ENCODE measurements around the gene MYOZ1.
A peak's percentile ranks its signal among the peaks of the same experiment; 100 is the strongest.

MYOZ1 gene

DNA sequence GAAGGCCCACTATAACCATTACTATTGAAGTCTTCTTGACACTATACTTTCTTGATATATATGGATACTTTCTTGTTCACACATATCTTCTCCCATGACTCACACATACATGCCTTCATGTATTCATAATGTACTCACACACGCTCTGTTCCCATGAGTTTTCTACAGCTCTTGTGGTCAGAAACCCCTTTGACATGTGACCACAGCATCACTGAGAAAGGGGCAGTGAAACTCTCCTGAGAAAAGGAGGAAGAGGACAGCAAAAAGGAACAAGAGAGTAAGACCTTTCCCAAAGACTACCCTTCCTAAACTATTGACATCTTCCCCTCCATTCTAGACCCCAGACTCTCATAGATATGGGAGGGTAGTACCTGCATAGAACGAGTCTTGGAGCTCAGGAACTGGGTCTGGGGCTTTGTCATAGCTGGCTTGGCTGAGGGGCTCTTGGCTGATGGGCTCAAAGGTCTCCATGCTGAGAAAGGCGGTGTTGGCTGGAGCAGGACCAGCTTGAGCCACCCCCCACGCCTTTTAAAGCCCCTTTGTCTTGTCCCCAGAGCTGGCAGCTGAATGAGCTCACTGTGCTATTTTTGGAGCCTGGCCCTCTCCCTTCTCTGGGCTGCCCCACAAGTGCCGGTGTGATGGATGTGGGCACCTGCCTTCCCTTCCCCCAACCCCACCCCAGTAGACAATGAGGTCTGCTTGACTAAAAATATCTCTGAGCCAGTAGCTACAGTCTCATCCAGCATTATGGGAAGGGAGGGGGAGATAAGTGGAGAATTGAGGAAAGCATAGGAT lies 9.5 kb upstream of the MYOZ1 start:
- no peaks in the 10 kb centered on the region for H3K27me3 Mint-ChIP-seq
- H3K4me1 Mint-ChIP-seq (ENCODE audit: low read depth): peaks cover 14% of the 10 kb centered on the region
- H3K36me3 Mint-ChIP-seq (ENCODE audit: low read depth): no peaks in the 10 kb centered on the region
- H3K4me3 Mint-ChIP-seq: no peak overlapping the region
- H3K27ac Mint-ChIP-seq: no peak overlapping the region
- no peaks in the 10 kb centered on the region for H3K9me3 Mint-ChIP-seq

GRCh38 chr10:73649876-73650536 lies 8.7 kb upstream of the MYOZ1 start:
- H3K4me1 Mint-ChIP-seq (ENCODE audit: low read depth): peaks cover 13% of the 10 kb centered on the region
- H3K4me3 Mint-ChIP-seq: no peak overlapping the region
- H3K27ac Mint-ChIP-seq: no peak overlapping the region
- H3K27me3 Mint-ChIP-seq: no peaks in the 10 kb centered on the region
- no peaks in the 10 kb centered on the region for H3K9me3 Mint-ChIP-seq
- H3K36me3 Mint-ChIP-seq (ENCODE audit: low read depth): no peaks in the 10 kb centered on the region

- Mint-ChIP-seq H3K27me3 (no peaks in the 10 kb centered on the region), H3K27ac (no peak overlapping the region), H3K9me3 (no peaks in the 10 kb centered on the region), H3K36me3 (ENCODE audit: low read depth) (no peaks in the 10 kb centered on the region), H3K4me3 (no peak overlapping the region), H3K4me1 (ENCODE audit: low read depth) (peaks cover 20% of the 10 kb centered on the region)
Measured at GRCh38 chr10:73648975-73649829, 7.9 kb upstream of the MYOZ1 start.

DNA sequence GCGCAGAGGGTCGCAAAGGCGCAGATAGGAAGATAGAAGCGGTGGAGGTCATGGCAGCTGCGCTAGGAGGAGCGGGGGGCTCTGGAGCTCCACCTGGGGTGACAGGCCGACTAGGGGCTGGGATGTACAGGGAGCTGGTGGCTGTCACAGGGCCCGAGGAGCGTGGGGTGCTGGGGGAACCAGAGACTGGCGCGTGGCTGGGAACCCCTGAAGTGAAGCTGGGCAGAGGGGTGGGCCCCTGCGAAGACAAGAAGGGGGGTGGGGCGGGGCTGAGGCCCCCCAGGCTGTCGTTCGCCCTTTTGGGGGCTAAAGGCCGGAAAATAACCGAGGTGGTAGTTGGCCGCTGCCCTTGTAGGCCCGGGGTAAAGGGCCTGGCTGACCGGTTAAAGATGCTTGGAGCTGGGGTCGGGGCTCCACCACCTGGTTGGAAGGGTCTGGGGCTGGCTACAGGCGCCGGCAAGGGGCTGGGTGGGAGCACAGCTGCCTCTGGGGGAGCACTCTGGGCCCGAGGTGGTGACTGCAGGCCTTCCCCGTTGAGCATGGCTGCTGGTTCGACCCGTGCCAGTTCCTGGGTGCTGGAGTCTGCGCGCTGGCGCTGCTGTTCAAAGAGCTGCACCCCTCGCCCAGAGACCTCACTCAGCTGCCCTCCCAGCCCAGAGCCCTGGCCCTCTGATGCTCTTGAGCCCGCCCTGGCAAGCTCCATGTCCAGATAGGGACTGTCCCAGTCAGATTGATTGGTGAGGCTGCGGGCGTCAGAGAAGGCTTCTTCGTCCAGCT lies 6.8 kb upstream of the MYOZ1 start:
- H3K4me1 Mint-ChIP-seq (ENCODE audit: low read depth): peaks cover 23% of the 10 kb centered on the region
- H3K36me3 Mint-ChIP-seq (ENCODE audit: low read depth): no peaks in the 10 kb centered on the region
- no peak overlapping the region for H3K27ac Mint-ChIP-seq
- H3K27me3 Mint-ChIP-seq: no peaks in the 10 kb centered on the region
- H3K4me3 Mint-ChIP-seq: peak overlapping the region; percentile 64
- no peaks in the 10 kb centered on the region for H3K9me3 Mint-ChIP-seq

DNA sequence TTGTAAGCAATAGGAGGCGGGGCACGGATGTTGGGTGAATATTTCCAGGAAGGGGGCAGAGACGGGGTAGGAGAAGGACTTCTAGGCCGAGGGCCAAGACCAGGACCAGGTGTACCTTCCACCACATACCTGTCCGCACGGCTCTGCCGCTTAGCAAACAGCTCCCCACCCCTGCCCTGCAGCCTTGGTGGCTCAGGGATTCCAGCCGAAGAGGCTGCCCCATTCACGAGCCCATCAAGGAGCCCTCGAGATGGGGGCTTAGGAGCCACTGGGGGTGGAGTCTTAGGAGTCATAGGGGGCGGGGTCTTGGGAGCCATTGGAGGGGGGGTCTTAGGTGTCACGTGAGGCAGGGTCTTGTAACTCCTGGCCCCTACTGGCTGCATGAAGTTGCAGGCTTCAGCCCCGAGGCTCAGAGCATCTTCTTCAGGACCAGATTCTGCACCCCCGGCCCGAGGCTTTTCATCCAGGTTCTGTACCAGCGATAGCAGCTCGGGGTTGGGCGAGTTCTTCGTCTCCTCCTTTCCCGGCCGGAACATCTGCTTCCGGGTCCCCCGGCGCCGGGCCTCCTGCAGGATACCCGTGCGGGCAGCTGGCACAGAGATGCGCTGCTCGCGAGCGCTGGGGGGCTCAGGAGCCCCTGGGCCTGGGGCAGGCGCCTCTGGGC lies 6.1 kb upstream of the MYOZ1 start:
- Mint-ChIP-seq H3K27me3 (no peaks in the 10 kb centered on the region), H3K36me3 (ENCODE audit: low read depth) (no peaks in the 10 kb centered on the region), H3K27ac (no peak overlapping the region), H3K4me3 (peak overlapping the region; percentile 64), H3K9me3 (no peaks in the 10 kb centered on the region), H3K4me1 (ENCODE audit: low read depth) (peaks cover 23% of the 10 kb centered on the region)

GRCh38 chr10:73646598-73647041 lies 5.3 kb upstream of the MYOZ1 start:
- H3K36me3 Mint-ChIP-seq (ENCODE audit: low read depth): no peaks in the 10 kb centered on the region
- H3K4me3 Mint-ChIP-seq: peak overlapping the region; percentile 64
- no peaks in the 10 kb centered on the region for H3K9me3 Mint-ChIP-seq
- H3K4me1 Mint-ChIP-seq (ENCODE audit: low read depth): peaks cover 23% of the 10 kb centered on the region
- no peaks in the 10 kb centered on the region for H3K27me3 Mint-ChIP-seq
- H3K27ac Mint-ChIP-seq: no peak overlapping the region

GRCh38 chr10:73645251-73645650 lies 4.0 kb upstream of the MYOZ1 start:
- Mint-ChIP-seq H3K36me3 (ENCODE audit: low read depth) (no peaks in the 10 kb centered on the region), H3K9me3 (no peaks in the 10 kb centered on the region), H3K4me3 (no peak overlapping the region), H3K27ac (no peak overlapping the region), H3K4me1 (ENCODE audit: low read depth) (peaks cover 18% of the 10 kb centered on the region), H3K27me3 (no peaks in the 10 kb centered on the region)

GRCh38 chr10:73644767-73645166 lies 3.5 kb upstream of the MYOZ1 start:
- no peak overlapping the region for H3K4me3 Mint-ChIP-seq
- H3K27ac Mint-ChIP-seq: no peak overlapping the region
- no peaks in the 10 kb centered on the region for H3K9me3 Mint-ChIP-seq

DNA sequence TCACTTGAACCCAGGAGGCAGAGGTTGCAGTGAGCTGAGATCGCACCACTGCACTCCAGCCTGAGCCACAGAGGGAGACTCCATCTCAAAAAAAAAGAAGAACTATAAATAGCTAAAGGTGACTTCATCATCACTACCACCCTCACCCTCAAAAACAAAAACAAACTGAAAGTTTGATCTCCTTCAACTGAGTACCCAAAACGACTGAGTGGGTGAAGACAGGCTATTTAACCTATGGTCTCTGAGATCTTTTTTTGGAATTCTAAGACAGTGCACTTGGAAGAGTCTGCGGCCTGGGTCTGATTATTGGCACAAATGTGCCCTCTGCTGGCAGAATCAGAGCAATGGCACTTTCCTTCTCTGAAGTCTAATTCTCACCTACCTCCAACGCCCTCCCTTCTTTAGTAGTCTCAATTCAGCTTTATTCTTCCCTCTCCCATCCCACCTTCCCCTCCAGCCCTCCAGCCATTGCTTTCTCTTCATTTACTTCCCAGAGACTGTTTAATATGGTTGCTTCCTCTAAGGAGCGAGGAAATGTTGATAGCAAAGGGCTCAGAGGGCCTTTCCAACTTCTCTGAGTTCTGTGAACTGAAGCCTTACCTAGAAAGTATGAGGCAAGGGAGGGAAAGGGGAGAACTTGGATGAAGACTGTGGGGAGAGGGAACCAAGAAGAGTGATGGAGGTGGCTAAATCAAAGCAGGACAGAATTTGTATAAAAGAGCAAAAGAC lies 2.9 kb upstream of the MYOZ1 start:
- Mint-ChIP-seq H3K9me3 (no peaks in the 10 kb centered on the region), H3K27me3 (no peaks in the 10 kb centered on the region), H3K36me3 (ENCODE audit: low read depth) (no peaks in the 10 kb centered on the region), H3K4me1 (ENCODE audit: low read depth) (peaks cover 17% of the 10 kb centered on the region), H3K4me3 (no peak overlapping the region), H3K27ac (no peak overlapping the region)

More at GRCh38 chr10:73644767-73645166, 3.5 kb upstream of the MYOZ1 start:
- Mint-ChIP-seq H3K4me1 (ENCODE audit: low read depth) (peaks cover 17% of the 10 kb centered on the region), H3K27me3 (no peaks in the 10 kb centered on the region), H3K36me3 (ENCODE audit: low read depth) (no peaks in the 10 kb centered on the region)

DNA sequence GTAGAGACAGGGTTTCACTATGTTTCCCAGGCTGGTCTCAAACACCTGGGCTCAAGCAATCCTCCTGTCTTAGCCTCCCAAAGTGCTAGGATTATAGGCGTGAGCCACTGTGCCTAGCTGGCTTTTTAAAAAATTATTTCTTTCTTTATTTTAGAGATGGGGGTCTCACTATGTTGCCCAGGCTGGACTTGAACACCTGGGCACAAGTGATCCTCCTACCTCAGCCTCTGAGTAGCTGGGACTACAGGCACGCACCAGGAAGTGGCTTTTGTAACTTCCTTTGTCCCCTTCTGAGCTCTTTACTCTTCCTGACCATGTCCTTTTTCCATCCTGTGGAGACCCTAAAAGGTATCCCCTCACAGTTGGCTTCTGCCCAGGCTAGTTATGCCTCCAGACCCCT lies 2.1 kb upstream of the MYOZ1 start:
- no peak overlapping the region for H3K27ac Mint-ChIP-seq
- no peak overlapping the region for H3K4me3 Mint-ChIP-seq
- H3K27me3 Mint-ChIP-seq: no peaks in the 10 kb centered on the region
- H3K4me1 Mint-ChIP-seq (ENCODE audit: low read depth): peaks cover 17% of the 10 kb centered on the region
- H3K36me3 Mint-ChIP-seq (ENCODE audit: low read depth): no peaks in the 10 kb centered on the region
- no peaks in the 10 kb centered on the region for H3K9me3 Mint-ChIP-seq

DNA sequence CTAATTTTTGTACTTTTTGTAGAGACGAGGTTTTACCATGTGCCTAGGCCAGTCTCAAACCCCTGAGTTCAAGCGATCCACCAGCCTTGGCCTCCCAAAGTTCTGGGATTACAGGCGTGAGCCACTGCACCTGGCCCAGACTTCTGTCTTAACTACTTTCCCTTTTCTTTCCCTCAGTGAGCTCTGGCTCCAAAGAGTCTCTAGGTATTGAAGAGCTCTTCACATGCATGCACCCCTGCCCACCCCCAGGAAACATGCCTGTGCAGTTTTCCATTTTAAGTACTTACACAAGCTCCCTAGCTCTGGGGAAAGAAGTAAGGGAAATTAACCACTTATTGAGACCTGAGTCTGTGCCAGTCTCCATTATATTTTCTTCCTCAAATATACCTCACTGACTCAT lies 2.0 kb downstream of the MYOZ1 start:
- H3K4me1 Mint-ChIP-seq (ENCODE audit: low read depth): peaks cover 4% of the 10 kb centered on the region
- H3K27me3 Mint-ChIP-seq: no peaks in the 10 kb centered on the region
- H3K27ac Mint-ChIP-seq: no peak overlapping the region
- no peaks in the 10 kb centered on the region for H3K9me3 Mint-ChIP-seq
- no peaks in the 10 kb centered on the region for H3K36me3 Mint-ChIP-seq (ENCODE audit: low read depth)
- H3K4me3 Mint-ChIP-seq: no peak overlapping the region

- H3K4me1 Mint-ChIP-seq (ENCODE audit: low read depth): no peaks in the 10 kb centered on the region
- H3K9me3 Mint-ChIP-seq: no peaks in the 10 kb centered on the region
- no peak overlapping the region for H3K4me3 Mint-ChIP-seq
- H3K27me3 Mint-ChIP-seq: no peaks in the 10 kb centered on the region
- H3K27ac Mint-ChIP-seq: no peak overlapping the region
- no peaks in the 10 kb centered on the region for H3K36me3 Mint-ChIP-seq (ENCODE audit: low read depth)
Measured at GRCh38 chr10:73635781-73636180, 5.5 kb downstream of the MYOZ1 start.

GRCh38 chr10:73634421-73634820 lies 6.9 kb downstream of the MYOZ1 start:
- H3K27ac Mint-ChIP-seq: no peak overlapping the region
- H3K27me3 Mint-ChIP-seq: no peaks in the 10 kb centered on the region
- H3K9me3 Mint-ChIP-seq: no peaks in the 10 kb centered on the region
- H3K4me3 Mint-ChIP-seq: no peak overlapping the region
- H3K36me3 Mint-ChIP-seq (ENCODE audit: low read depth): no peaks in the 10 kb centered on the region
- no peaks in the 10 kb centered on the region for H3K4me1 Mint-ChIP-seq (ENCODE audit: low read depth)

All from stimulated activated naive CD8-positive, alpha-beta T cell treated with anti-CD3 and anti-CD28 coated beads, Interleukin-15, Interleukin-2, amounts not matched to agents 100 ng/mL and 50 ng/mL, for 24 hours (primary cell).